Measurements from ENCODE around the gene ID2. TPM values are rescaled to one million over a fixed set of nuclear protein-coding genes. Genes with fewer than 3 reads are reported as not detected.
"Not testable (repeated sequence)": the region's sequence is repeated elsewhere in the genome, so short reads cannot be mapped to it uniquely, and the experiment has no call there.

Gene ID2
- total RNA-seq, 1 experiment from 2014 or later = 48.6 TPM

GRCh38 chr2:8728305-8729015 is 46.6 kb downstream of the ID2 start:
- Histone ChIP-seq H3K23me2 (ENCODE audit: insufficient read length, low read depth, low read length, poor library complexity, severe bottlenecking) (no peaks in the 10 kb centered on the region), H3K79me1 (ENCODE audit: insufficient read depth, low read depth, low read length, poor library complexity, severe bottlenecking) (no peaks in the 10 kb centered on the region), H2AK5ac (ENCODE audit: insufficient read length, low read length) (no peak overlapping the region), H4K8ac (replicated peaks; ENCODE audit: insufficient read length, low read depth, low read length) (no peak overlapping the region), H2BK20ac (ENCODE audit: low read depth, low read length, poor library complexity, severe bottlenecking) (no peak overlapping the region), H2BK15ac (ENCODE audit: low read depth, low read length) (no peak overlapping the region), H3K79me2 (ENCODE audit: insufficient read depth, low read length) (no peaks in the 10 kb centered on the region), H2AFZ (ENCODE audit: low read length) (no peak overlapping the region), H3K4me1 (ENCODE audit: insufficient read depth, low read length) (no peaks in the 10 kb centered on the region), H2BK12ac (ENCODE audit: insufficient read length, low read depth, low read length) (no peak overlapping the region), H2BK120ac (ENCODE audit: low read depth, low read length, poor library complexity, severe bottlenecking) (no peak overlapping the region), H4K20me1 (ENCODE audit: control insufficient read depth, insufficient read depth, insufficient read length) (no peaks in the 10 kb centered on the region), H4K5ac (ENCODE audit: insufficient read length, low read depth, low read length) (no peak overlapping the region), H2BK5ac (ENCODE audit: insufficient read length, low read length) (no peak overlapping the region), H3K27ac (ENCODE audit: insufficient read length, low read depth, low read length) (no peak overlapping the region), H3K4me2 (ENCODE audit: insufficient read depth, insufficient read length, low read length) (no peak overlapping the region), H3T11ph (ENCODE audit: low read length) (no peak overlapping the region), H3K4ac (ENCODE audit: low read depth, low read length) (no peak overlapping the region), H3K56ac (ENCODE audit: insufficient read length, low read depth, low read length) (no peak overlapping the region), H3K9ac (ENCODE audit: extremely low read depth, insufficient read length, low read length) (no peak overlapping the region), H4K91ac (ENCODE audit: insufficient read length, low read depth, low read length) (no peak overlapping the region), H3K27me3 (ENCODE audit: insufficient read depth, low read length) (no peaks in the 10 kb centered on the region), H3K14ac (ENCODE audit: insufficient read depth, low read length) (no peak overlapping the region), H3K18ac (ENCODE audit: insufficient read length, low read depth, low read length) (no peak overlapping the region), H3K23ac (ENCODE audit: insufficient read length, low read depth, low read length) (no peak overlapping the region), H3K9me3 (ENCODE audit: control insufficient read depth, low read depth, low read length) (no peaks in the 10 kb centered on the region)
- Mint-ChIP-seq H3K4me3 (no peak overlapping the region), H3K27me3 (ENCODE audit: low read depth) (no peaks in the 10 kb centered on the region), H3K9me3 (no peaks in the 10 kb centered on the region; a peak in 1 of 5 replicates), H3K27ac (0 out of 7 replicates have a peak overlapping the region, but pooled peaks of 1 of the 3 experiments have one; percentile 4), H3K36me3 (ENCODE audit: insufficient read depth in 1 of 3, low read depth in 3 of 3) (peaks cover 0 to 34% (median 21%) of the 10 kb centered on the region in 3 experiments), H3K4me1 (peaks cover 3 to 4% of the 10 kb centered on the region in 2 experiments; a peak in 3 of 4 replicates)
- TF ChIP-seq CTCF (conservative IDR thresholded peaks at IDR 0.05) = no peak
- DNase-seq = no peak
- no CpG with 5 or more reads among the region's 7 CpGs for WGBS (ENCODE audit: extremely low coverage, insufficient read length, low lambda C conversion rate)

- H3K9me3 ChIP-seq (ENCODE audit: control insufficient read depth, low read depth, low read length); H4K5ac ChIP-seq (ENCODE audit: insufficient read length, low read depth, low read length); H3K4me1 Mint-ChIP-seq; H2BK15ac ChIP-seq (ENCODE audit: low read depth, low read length); H3K79me1 ChIP-seq (ENCODE audit: insufficient read depth, low read depth, low read length, poor library complexity, severe bottlenecking); H3K27me3 ChIP-seq (ENCODE audit: insufficient read depth, low read length); H3K79me2 ChIP-seq (ENCODE audit: insufficient read depth, low read length); H2BK120ac ChIP-seq (ENCODE audit: low read depth, low read length, poor library complexity, severe bottlenecking); H3K56ac ChIP-seq (ENCODE audit: insufficient read length, low read depth, low read length); H3K23ac ChIP-seq (ENCODE audit: insufficient read length, low read depth, low read length); H3T11ph ChIP-seq (ENCODE audit: low read length); H3K27ac ChIP-seq (ENCODE audit: insufficient read length, low read depth, low read length); H2AK5ac ChIP-seq (ENCODE audit: insufficient read length, low read length); H3K23me2 ChIP-seq (ENCODE audit: insufficient read length, low read depth, low read length, poor library complexity, severe bottlenecking); DNase-seq; H4K91ac ChIP-seq (ENCODE audit: insufficient read length, low read depth, low read length); H2BK20ac ChIP-seq (ENCODE audit: low read depth, low read length, poor library complexity, severe bottlenecking); H3K4me1 ChIP-seq (ENCODE audit: insufficient read depth, low read length); H3K9ac ChIP-seq (ENCODE audit: extremely low read depth, insufficient read length, low read length); H3K4me3 Mint-ChIP-seq; H3K18ac ChIP-seq (ENCODE audit: insufficient read length, low read depth, low read length); H3K27ac Mint-ChIP-seq; H2BK12ac ChIP-seq (ENCODE audit: insufficient read length, low read depth, low read length); H3K4me2 ChIP-seq (ENCODE audit: insufficient read depth, insufficient read length, low read length); H3K27me3 Mint-ChIP-seq (ENCODE audit: low read depth); H4K8ac ChIP-seq (replicated peaks; ENCODE audit: insufficient read length, low read depth, low read length); H4K20me1 ChIP-seq (ENCODE audit: control insufficient read depth, insufficient read depth, insufficient read length); H3K4ac ChIP-seq (ENCODE audit: low read depth, low read length); H2BK5ac ChIP-seq (ENCODE audit: insufficient read length, low read length); H2AFZ ChIP-seq (ENCODE audit: low read length); H3K9me3 Mint-ChIP-seq; H3K14ac ChIP-seq (ENCODE audit: insufficient read depth, low read length): not testable (repeated sequence)
- H3K36me3 Mint-ChIP-seq (ENCODE audit: insufficient read depth in 1 of 3, low read depth in 3 of 3) = peaks cover 0 to 34% (median 25%) of the 10 kb centered on the region in 3 experiments
- no CpG with 5 or more reads among the region's 5 CpGs for WGBS (ENCODE audit: extremely low coverage, insufficient read length, low lambda C conversion rate)
Observed at GRCh38 chr2:8729101-8729500, 47.2 kb downstream of the ID2 start.
